ENCODE results near the gene WIF1. TPM values are rescaled to one million over a fixed set of nuclear protein-coding genes. Genes with fewer than 3 reads are reported as not detected.
A peak's percentile ranks its signal among the peaks of the same experiment; 100 is the strongest.

Gene WIF1
- total RNA-seq, 1 donor from 2014 or later, result not detected

- Histone ChIP-seq H3K27me3 (ENCODE audit: control insufficient read depth, insufficient read depth, low read length) (no peaks in the 10 kb centered on the region), H3K36me3 (ENCODE audit: control insufficient read depth, insufficient read depth, low read length) (no peaks in the 10 kb centered on the region), H3K4me3 (ENCODE audit: low read depth, low read length) (no peak overlapping the region)
- TF ChIP-seq CTCF (IDR thresholded peaks at IDR 0.05; ENCODE audit: insufficient read depth, low read length, severe bottlenecking), result no peak
- FAIRE-seq, result no peak
- DNase-seq (ENCODE audit: low read depth), result no peak
Measured at GRCh38 chr12:65094722-65095121, 26.4 kb downstream of the WIF1 start.

DNA sequence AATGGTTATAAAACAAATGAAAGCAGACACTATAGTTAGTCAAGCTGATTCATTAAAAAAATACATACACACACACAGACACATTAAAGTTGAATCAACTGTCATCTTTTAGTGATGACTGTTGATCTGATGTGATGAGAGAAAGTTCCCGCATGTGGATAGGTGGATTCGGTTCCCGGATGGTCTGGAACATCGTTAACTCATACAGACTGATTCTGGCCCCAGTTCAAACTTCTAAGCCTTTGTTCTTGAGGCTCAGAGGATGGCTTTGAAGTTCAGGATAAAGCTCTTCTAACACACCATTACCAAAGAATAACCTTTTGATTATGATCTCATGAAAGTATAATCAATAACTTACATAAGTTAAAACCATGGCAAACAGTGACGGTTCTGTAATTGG is 27.5 kb downstream of the WIF1 start:
- H3K27me3 ChIP-seq (ENCODE audit: control insufficient read depth, insufficient read depth, low read length), result no peaks in the 10 kb centered on the region
- no peak for TF ChIP-seq CTCF (IDR thresholded peaks at IDR 0.05; ENCODE audit: insufficient read depth, low read length, severe bottlenecking)
- H3K36me3 ChIP-seq (ENCODE audit: control insufficient read depth, insufficient read depth, low read length), result no peaks in the 10 kb centered on the region
- DNase-seq (ENCODE audit: low read depth) (peak; percentile 5), FAIRE-seq (no peak)
- H3K4me3 ChIP-seq (ENCODE audit: low read depth, low read length), result no peak overlapping the region

DNA sequence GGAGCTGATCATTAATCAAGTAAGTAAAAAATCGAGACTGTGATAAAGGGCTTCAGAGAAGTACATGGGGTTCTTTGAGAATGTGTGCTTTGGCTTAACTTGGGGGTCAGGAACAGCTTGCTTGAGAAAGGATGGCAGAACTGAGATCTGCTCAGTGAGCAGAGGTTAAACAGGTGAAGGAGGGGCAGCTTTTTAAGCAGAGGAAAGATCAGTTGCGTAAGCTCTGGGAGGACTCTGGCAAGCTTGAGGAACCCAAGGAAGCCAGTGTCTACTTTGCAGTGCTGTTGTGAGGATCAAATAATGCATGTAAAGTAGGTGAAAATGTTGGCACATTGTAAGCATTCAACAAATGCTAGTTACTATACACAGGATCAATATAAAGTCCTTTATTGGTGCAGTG is 30.6 kb downstream of the WIF1 start:
- Histone ChIP-seq H3K4me3 (ENCODE audit: low read depth, low read length) (no peak overlapping the region), H3K27me3 (ENCODE audit: control insufficient read depth, insufficient read depth, low read length) (peaks cover 2% of the 10 kb centered on the region), H3K36me3 (ENCODE audit: control insufficient read depth, insufficient read depth, low read length) (no peaks in the 10 kb centered on the region)
- TF ChIP-seq CTCF (IDR thresholded peaks at IDR 0.05; ENCODE audit: insufficient read depth, low read length, severe bottlenecking), result no peak
- FAIRE-seq, result no peak
- no peak for DNase-seq (ENCODE audit: low read depth)

DNA sequence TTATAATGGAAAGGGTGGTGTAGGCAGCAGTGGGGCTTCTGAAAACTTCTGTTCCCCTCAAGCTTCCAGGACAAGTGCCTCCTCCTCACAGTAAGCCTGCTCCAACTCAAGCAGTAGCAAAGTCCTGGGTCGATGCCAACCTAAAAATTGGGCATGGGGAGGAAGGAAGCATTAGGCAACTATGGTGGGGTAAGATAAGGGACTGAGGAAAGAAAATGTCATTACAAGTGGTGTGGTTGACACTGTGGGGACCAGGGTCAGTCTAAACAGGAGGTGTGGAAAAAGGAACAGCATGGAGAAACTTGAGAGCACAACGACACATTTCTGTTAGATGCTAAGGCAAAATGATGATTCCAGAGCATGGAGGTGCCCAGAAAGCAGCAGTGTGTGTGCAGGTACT is 34.9 kb downstream of the WIF1 start:
- peaks cover 2% of the 10 kb centered on the region for H3K27me3 ChIP-seq (ENCODE audit: control insufficient read depth, insufficient read depth, low read length)
- no peak for FAIRE-seq
- no peak for DNase-seq (ENCODE audit: low read depth)
- H3K36me3 ChIP-seq (ENCODE audit: control insufficient read depth, insufficient read depth, low read length), result no peaks in the 10 kb centered on the region
- H3K4me3 ChIP-seq (ENCODE audit: low read depth, low read length), result no peak overlapping the region
- TF ChIP-seq CTCF (IDR thresholded peaks at IDR 0.05; ENCODE audit: insufficient read depth, low read length, severe bottlenecking), result no peak

GRCh38 chr12:65084579-65084978 is 36.5 kb downstream of the WIF1 start:
- H3K4me3 ChIP-seq (ENCODE audit: low read depth, low read length), result no peak overlapping the region

More at GRCh38 chr12:65084579-65084978, 36.5 kb downstream of the WIF1 start:
- no peak for FAIRE-seq
- Histone ChIP-seq H3K27me3 (ENCODE audit: control insufficient read depth, insufficient read depth, low read length) (peaks cover 2% of the 10 kb centered on the region), H3K36me3 (ENCODE audit: control insufficient read depth, insufficient read depth, low read length) (no peaks in the 10 kb centered on the region)
- no peak for TF ChIP-seq CTCF (IDR thresholded peaks at IDR 0.05; ENCODE audit: insufficient read depth, low read length, severe bottlenecking)
- DNase-seq (ENCODE audit: low read depth), result no peak
